OCI-LY7 (cell line): ENCODE measurements around the gene PFKFB3. TPM values are rescaled to one million over a fixed set of nuclear protein-coding genes. Genes with fewer than 3 reads are reported as not detected.

ENCODE experiments used
- BruUV-seq: library from RNA; stranded (reverse); fragments of 400-500 nt; replicated peaks from 2 replicates; lab custom pipeline; 2021; lab: Mats Ljungman, UMichigan
- CTCF ChIA-PET: fragments of 300-600 bp; sonication (Branson Sonifier 250); formaldehyde crosslinking; loops from one replicate; lab custom pipeline; 2022; ENCODE audit warnings: antibody characterized with exemption; ENCODE audit not compliant: unreplicated experiment; lab: Charles Lee
- POLR2A ChIA-PET: fragments of 300-600 bp; sonication (Branson Sonifier 250); formaldehyde crosslinking; loops from one replicate; lab custom pipeline; 2022; ENCODE audit warnings: antibody characterized with exemption; lab: Charles Lee
- DNase-seq: peaks from one replicate; pipeline ENCODE4 v3.0.0-alpha.2; 2015; ENCODE audit warnings: low spot score
- H2AFZ ChIP-seq: fragments of 200-600 bp; sonication (generic), shearing (Covaris generic); 2 replicates; pipeline ENCODE4 v1.6.1; 2014; ENCODE audit warnings: mild to moderate bottlenecking, antibody characterized with exemption, low read length, moderate library complexity
- H3K27ac ChIP-seq: fragments of 200-600 bp; sonication (generic); 2 replicates; pipeline ENCODE4 v1.5.1; 2014; ENCODE audit warnings: mixed run types, low read depth, mild to moderate bottlenecking, moderate library complexity, low read length, inconsistent platforms; ENCODE audit not compliant: poor library complexity, severe bottlenecking
- H3K36me3 ChIP-seq: fragments of 200-600 bp; sonication (generic); 2 replicates; pipeline ENCODE4 v1.6.1; 2014; ENCODE audit warnings: mild to moderate bottlenecking, antibody characterized with exemption, low read length, moderate library complexity, mixed read lengths; ENCODE audit not compliant: insufficient read depth
- H3K4me1 ChIP-seq: fragments of 200-600 bp; sonication (generic); 2 replicates; pipeline ENCODE4 v1.5.1; 2014; ENCODE audit warnings: mild to moderate bottlenecking, low read length; ENCODE audit not compliant: insufficient read depth, poor library complexity, severe bottlenecking
- H3K4me2 ChIP-seq: fragments of 200-600 bp; sonication (generic); 2 replicates; pipeline ENCODE4 v1.6.1; 2014; ENCODE audit warnings: mild to moderate bottlenecking, low read length
- H3K4me3 ChIP-seq: fragments of 200-600 bp; sonication (generic); 2 replicates; pipeline ENCODE4 v1.5.1; 2014; ENCODE audit warnings: mild to moderate bottlenecking, low read depth, low read length; ENCODE audit not compliant: poor library complexity, severe bottlenecking
- H3K79me2 ChIP-seq: fragments of 200-600 bp; sonication (generic); 2 replicates; pipeline ENCODE4 v1.6.1; 2016; ENCODE audit warnings: low read depth, mild to moderate bottlenecking, low read length, moderate library complexity, mixed read lengths; ENCODE audit not compliant: insufficient read depth
- H3K9me2 ChIP-seq: fragments of 200-600 bp; sonication (generic); 2 replicates; pipeline ENCODE4 v1.6.1; 2016; ENCODE audit warnings: mild to moderate bottlenecking, low read length, mixed read lengths; ENCODE audit not compliant: insufficient read depth
- H3K9me3 ChIP-seq: fragments of 200-600 bp; sonication (generic); 2 replicates; pipeline ENCODE4 v1.6.1; 2014; ENCODE audit warnings: mild to moderate bottlenecking, mixed run types, low read length, mixed read lengths
- H4K20me1 ChIP-seq: fragments of 200-600 bp; sonication (generic); 2 replicates; pipeline ENCODE4 v1.6.1; 2014; ENCODE audit warnings: mild to moderate bottlenecking, antibody characterized with exemption, low read length, moderate library complexity, mixed read lengths; ENCODE audit not compliant: insufficient read depth
- CTCF ChIP-seq: fragments of 200-600 bp; sonication (generic); conservative IDR thresholded peaks from 2 replicates; pipeline ENCODE4 v1.5.1; 2014; ENCODE audit warnings: mild to moderate bottlenecking, antibody characterized with exemption, low read length, moderate library complexity, mixed read lengths
- EZH2phosphoT487 ChIP-seq: fragments of 200-600 bp; sonication (generic); IDR thresholded peaks from 2 replicates; pipeline ENCODE4 v1.6.1; 2018; ENCODE audit warnings: low read depth, borderline replicate concordance, mild to moderate bottlenecking, mixed run types, antibody characterized with exemption, low read length, moderate library complexity, mixed read lengths
- intact Hi-C: fragments of 100-400 bp; cut with micrococcal nuclease; formaldehyde crosslinking; loops from one replicate; pipeline ENCODE4 v1.10.0; 2022; ENCODE audit not compliant: unreplicated experiment
- total RNA-seq, 2 experiments: library from RNA; depleted of rRNA in 1 of 2; stranded (reverse); fragments of >200 nt in 1 of 2; shearing (Covaris generic) in 1 of 2; gene quantifications; 2 replicates each; pipeline ENCODE4 v1.2.3, GENCODE V29; 2014 to 2022

Gene PFKFB3
- total RNA-seq, 2 experiments from 2014 or later: 33.7 to 50.7 TPM

GRCh38 chr10:6218692-6219493, 16.2 kb downstream of the PFKFB3 start:
- peaks cover 99% of the 10 kb centered on the region for H3K36me3 ChIP-seq
- POLR2A ChIA-PET: interaction anchor here (0.6 kb wide), 1 partner anchor 327 kb away, joined by 3 read pairs; no protein-coding TSS in a partner anchor
- CTCF ChIA-PET: interaction anchor here (0.6 kb wide), 1 partner anchor 163 kb away, joined by 3 read pairs; no protein-coding TSS in a partner anchor
- H3K4me3 ChIP-seq: no peak overlapping the region
- H3K4me2 ChIP-seq: no peak overlapping the region
- no peaks in the 10 kb centered on the region; the same call in 1 of the 2 replicates for H4K20me1 ChIP-seq
- no peak for DNase-seq
- H3K9me2 ChIP-seq: no peaks in the 10 kb centered on the region
- H3K27ac ChIP-seq: no peak overlapping the region
- no peaks in the 10 kb centered on the region; the same call in 1 of the 2 replicates for H3K79me2 ChIP-seq
- TF ChIP-seq CTCF: no peak
- TF ChIP-seq EZH2phosphoT487: no peak
- no peaks in the 10 kb centered on the region for H3K9me3 ChIP-seq
- BruUV-seq: no TSS peak
- intact Hi-C loops: no loop called here
- no peak overlapping the region for H2AFZ ChIP-seq
- H3K4me1 ChIP-seq: no peaks in the 10 kb centered on the region

GRCh38 chr10:6219494-6219836, 16.7 kb downstream of the PFKFB3 start:
- TF ChIP-seq CTCF (no peak), EZH2phosphoT487 (no peak)
- Histone ChIP-seq H3K4me3 (no peak overlapping the region), H4K20me1 (no peaks in the 10 kb centered on the region; the same call in 1 of the 2 replicates), H3K4me2 (no peak overlapping the region), H3K36me3 (peaks cover 99% of the 10 kb centered on the region), H3K27ac (no peak overlapping the region), H3K9me3 (no peaks in the 10 kb centered on the region), H3K9me2 (no peaks in the 10 kb centered on the region), H3K79me2 (no peaks in the 10 kb centered on the region), H3K4me1 (no peaks in the 10 kb centered on the region), H2AFZ (no peak overlapping the region)
- DNase-seq: no peak
- intact Hi-C loops: no loop called here
- ChIA-PET POLR2A (interaction anchor here (0.6 kb wide), 1 partner anchor 327 kb away, joined by 3 read pairs; no protein-coding TSS in a partner anchor), CTCF (interaction anchor here (0.6 kb wide), 1 partner anchor 162 kb away, joined by 3 read pairs; no protein-coding TSS in a partner anchor)
- no TSS peak for BruUV-seq
